A673 (cell line): Measurements from ENCODE around the gene SH3TC2. TPM values are rescaled to one million over a fixed set of nuclear protein-coding genes. Genes with fewer than 3 reads are reported as not detected.

Source experiments
- BruUV-seq: library from RNA; stranded (reverse); fragments of 400-500 nt; replicated peaks from 2 replicates; lab custom pipeline; 2021; lab: Mats Ljungman, UMichigan
- CTCF ChIA-PET: fragments of 300-600 bp; sonication (Branson Sonifier 250); formaldehyde crosslinking; loops from one replicate; lab custom pipeline; 2022; ENCODE audit warnings: antibody characterized with exemption; lab: Charles Lee
- POLR2A ChIA-PET: fragments of 300-600 bp; sonication (Branson Sonifier 250); formaldehyde crosslinking; loops from one replicate; lab custom pipeline; 2022; ENCODE audit warnings: antibody characterized with exemption; ENCODE audit not compliant: low non-redundant PET; lab: Charles Lee
- DNase-seq: peaks from one replicate; pipeline ENCODE4 v3.0.0-alpha.2; 2015; ENCODE audit warnings: low spot score
- H3K27ac ChIP-seq: fragments of 200-600 bp; sonication (generic); 2 replicates; pipeline ENCODE4 v1.5.1; 2016; ENCODE audit warnings: mixed run types, low read depth, mild to moderate bottlenecking, mixed read lengths, antibody characterized with exemption, low read length; ENCODE audit not compliant: poor library complexity, severe bottlenecking
- H3K27me3 ChIP-seq: fragments of 200-600 bp; sonication (generic); replicated peaks from 2 replicates; pipeline ENCODE4 v1.6.1; 2017; ENCODE audit warnings: mixed run types, low read depth, mild to moderate bottlenecking, mixed read lengths, antibody characterized with exemption, low read length; ENCODE audit not compliant: insufficient read depth, poor library complexity
- H3K36me3 ChIP-seq: fragments of 200-600 bp; sonication (generic); 2 replicates; pipeline ENCODE4 v1.6.1; 2016; ENCODE audit warnings: mixed run types, mild to moderate bottlenecking, mixed read lengths, antibody characterized with exemption, low read length; ENCODE audit not compliant: insufficient read depth, poor library complexity, severe bottlenecking
- H3K4me1 ChIP-seq: fragments of 200-600 bp; sonication (generic); 2 replicates; pipeline ENCODE4 v1.6.1; 2017; ENCODE audit warnings: mixed run types, mild to moderate bottlenecking, mixed read lengths, antibody characterized with exemption, low read length; ENCODE audit not compliant: insufficient read depth, poor library complexity, severe bottlenecking
- H3K4me3 ChIP-seq: fragments of 200-600 bp; sonication (generic); 2 replicates; pipeline ENCODE4 v1.5.1; 2016; ENCODE audit warnings: low read depth, mixed run types, mild to moderate bottlenecking, mixed read lengths, low read length; ENCODE audit not compliant: poor library complexity, severe bottlenecking
- H3K9me3 ChIP-seq: fragments of 200-600 bp; sonication (generic); 2 replicates; pipeline ENCODE4 v1.6.1; 2016; ENCODE audit warnings: mixed run types, low read depth, mild to moderate bottlenecking, mixed read lengths, antibody characterized with exemption, low read length; ENCODE audit not compliant: poor library complexity, severe bottlenecking
- EZH2 ChIP-seq: fragments of 200-600 bp; sonication (generic); IDR thresholded peaks from 2 replicates; pipeline ENCODE4 v1.6.1; 2017; ENCODE audit warnings: borderline replicate concordance, low read depth, mild to moderate bottlenecking, mixed read lengths, antibody characterized with exemption, low read length; ENCODE audit not compliant: poor library complexity, severe bottlenecking
- intact Hi-C: fragments of 100-400 bp; cut with micrococcal nuclease; formaldehyde crosslinking; loops from one replicate; pipeline ENCODE4 v1.10.0; 2022; ENCODE audit not compliant: unreplicated experiment
- total RNA-seq: library from RNA; stranded (reverse); gene quantifications from 2 replicates; pipeline ENCODE4 v1.2.3, GENCODE V29; 2021
- TF ChIP-seq, protein P1 (sequence below): fragments of 300-800, 200-600 bp; sonication (generic); conservative IDR thresholded peaks from 2 replicates; pipeline ENCODE4 v1.5.1; 2017; ENCODE audit warnings: low read depth, mild to moderate bottlenecking, antibody characterized with exemption, low read length, moderate library complexity, mixed read lengths

SH3TC2 gene
- total RNA-seq, 1 experiment from 2014 or later: 2.5 TPM

DNA sequence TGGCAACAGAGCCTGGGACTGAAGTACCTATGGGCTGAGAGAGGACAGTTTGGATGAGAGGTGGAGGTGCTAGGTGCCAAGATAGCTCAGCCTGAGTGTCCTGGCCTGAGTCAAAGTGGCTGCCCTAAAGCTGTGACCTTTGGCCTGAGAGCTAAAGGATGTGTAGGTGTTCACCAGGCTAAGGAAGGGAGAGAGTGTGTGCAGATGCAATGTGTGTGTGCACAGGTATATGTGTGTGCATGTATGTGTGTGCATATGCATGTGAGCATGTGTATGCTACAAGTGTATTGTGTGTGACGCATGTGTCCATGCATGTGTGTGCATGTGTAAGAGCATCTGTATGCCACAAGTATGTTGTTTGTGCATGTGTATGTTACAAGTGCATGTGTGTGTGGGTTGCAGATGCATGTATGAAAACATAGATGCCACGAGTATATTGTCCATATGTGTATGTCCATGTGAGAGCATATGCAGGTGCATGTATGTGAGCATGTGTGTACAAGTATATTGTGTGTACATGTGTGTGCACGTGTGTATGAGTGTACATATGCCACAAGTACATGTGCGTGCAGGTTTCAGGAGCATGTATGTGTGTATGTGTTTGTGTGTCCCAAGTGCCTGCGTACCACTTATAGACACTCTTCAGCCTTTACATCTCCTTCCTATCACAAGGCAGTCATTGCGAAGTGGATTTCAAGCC lies 102.6 kb downstream of the SH3TC2 start:
- intact Hi-C loops: no loop called here
- Histone ChIP-seq H3K27ac (no peak overlapping the region), H3K4me1 (no peaks in the 10 kb centered on the region), H3K27me3 (no peaks in the 10 kb centered on the region), H3K4me3 (no peak overlapping the region), H3K36me3 (no peaks in the 10 kb centered on the region), H3K9me3 (no peaks in the 10 kb centered on the region)
- no peak for DNase-seq
- ChIA-PET POLR2A (no interaction called here), CTCF (interaction anchor here (0.6 kb wide), 1 partner anchor 1213 kb away, joined by 4 read pairs; no protein-coding TSS in a partner anchor)
- TF ChIP-seq, protein P1, sequence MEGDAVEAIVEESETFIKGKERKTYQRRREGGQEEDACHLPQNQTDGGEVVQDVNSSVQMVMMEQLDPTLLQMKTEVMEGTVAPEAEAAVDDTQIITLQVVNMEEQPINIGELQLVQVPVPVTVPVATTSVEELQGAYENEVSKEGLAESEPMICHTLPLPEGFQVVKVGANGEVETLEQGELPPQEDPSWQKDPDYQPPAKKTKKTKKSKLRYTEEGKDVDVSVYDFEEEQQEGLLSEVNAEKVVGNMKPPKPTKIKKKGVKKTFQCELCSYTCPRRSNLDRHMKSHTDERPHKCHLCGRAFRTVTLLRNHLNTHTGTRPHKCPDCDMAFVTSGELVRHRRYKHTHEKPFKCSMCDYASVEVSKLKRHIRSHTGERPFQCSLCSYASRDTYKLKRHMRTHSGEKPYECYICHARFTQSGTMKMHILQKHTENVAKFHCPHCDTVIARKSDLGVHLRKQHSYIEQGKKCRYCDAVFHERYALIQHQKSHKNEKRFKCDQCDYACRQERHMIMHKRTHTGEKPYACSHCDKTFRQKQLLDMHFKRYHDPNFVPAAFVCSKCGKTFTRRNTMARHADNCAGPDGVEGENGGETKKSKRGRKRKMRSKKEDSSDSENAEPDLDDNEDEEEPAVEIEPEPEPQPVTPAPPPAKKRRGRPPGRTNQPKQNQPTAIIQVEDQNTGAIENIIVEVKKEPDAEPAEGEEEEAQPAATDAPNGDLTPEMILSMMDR: no peak
- no peak for TF ChIP-seq EZH2
- BruUV-seq: no TSS peak

DNA sequence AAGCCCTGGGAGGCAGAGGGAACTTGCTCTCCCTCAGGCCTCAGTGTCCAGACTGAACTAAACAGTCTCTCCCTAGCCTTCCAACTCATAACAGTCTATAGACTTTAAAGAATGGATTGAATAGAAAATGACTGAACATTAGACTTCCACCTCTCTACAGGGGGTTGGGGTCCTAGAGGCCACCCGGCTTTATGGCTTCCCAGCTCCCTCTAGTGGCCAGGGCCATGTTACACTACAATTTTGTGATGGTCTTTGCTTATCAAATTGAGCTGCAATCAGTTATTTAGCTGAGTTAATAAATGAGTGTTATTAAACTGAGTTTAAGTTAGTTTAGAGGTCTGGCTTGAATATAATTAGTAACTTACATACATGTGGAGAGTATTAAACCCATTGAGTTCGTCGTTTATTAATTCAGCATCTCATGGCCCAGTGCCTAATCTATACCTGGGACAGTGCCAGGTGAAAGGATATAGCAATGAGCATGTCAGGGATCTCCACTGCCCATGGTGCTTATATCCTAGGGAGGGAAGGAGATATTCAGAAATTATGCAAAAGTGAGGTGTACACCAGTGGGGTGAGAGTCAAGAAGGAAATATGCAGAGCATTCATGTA lies 105.2 kb downstream of the SH3TC2 start:
- H3K9me3 ChIP-seq: no peaks in the 10 kb centered on the region
- POLR2A ChIA-PET: no interaction called here
- H3K4me3 ChIP-seq: no peak overlapping the region

More for the DNA sequence above, 105.2 kb downstream of the SH3TC2 start:
- CTCF ChIA-PET: interaction anchor here (0.6 to 2.3 kb wide), 13 partner anchors 15 to 1710 kb away, joined by 3 to 9 read pairs (median 4); no protein-coding TSS in a partner anchor
- DNase-seq: peak; percentile 68
- no peaks in the 10 kb centered on the region for H3K27me3 ChIP-seq
- intact Hi-C loops: loop anchor here (1.0 to 10.0 kb wide), 3 partner anchors 136 to 217 kb away; no protein-coding TSS in a partner anchor
- no peaks in the 10 kb centered on the region for H3K36me3 ChIP-seq
- no peak overlapping the region for H3K27ac ChIP-seq
- H3K4me1 ChIP-seq: no peaks in the 10 kb centered on the region
- BruUV-seq: no TSS peak
- TF ChIP-seq, protein P1: peak; percentile 84
- no peak for TF ChIP-seq EZH2
